Astrocyte (in vitro differentiated cells and primary cell): ENCODE results near the gene KLHL17. TPM values are rescaled to one million over a fixed set of nuclear protein-coding genes. Genes with fewer than 3 reads are reported as not detected.

ENCODE experiments used
- DNase-seq: peaks from one replicate; pipeline ENCODE4 v3.0.0-alpha.2; 2010; ENCODE audit warnings: low read depth
- FAIRE-seq: peaks from 2 replicates; lab custom pipeline; 2011; peaks lifted over from hg19 to GRCh38; lab: Jason Lieb, UNC
- H2AFZ ChIP-seq: 2 replicates; pipeline ENCODE4 v1.6.0; 2012; ENCODE audit warnings: low read depth, low read length, inconsistent platforms
- H3K27ac ChIP-seq: 2 replicates; pipeline ENCODE4 v1.5.1; 2011; ENCODE audit warnings: low read depth, low read length, inconsistent platforms
- H3K27me3 ChIP-seq: 2 replicates; pipeline ENCODE4 v1.6.0; 2011; ENCODE audit warnings: low read length, inconsistent platforms; ENCODE audit not compliant: insufficient read depth
- H3K36me3 ChIP-seq: 2 replicates; pipeline ENCODE4 v1.5.1; 2011; ENCODE audit warnings: low read length, inconsistent platforms; ENCODE audit not compliant: insufficient read depth
- H3K4me1 ChIP-seq: 2 replicates; pipeline ENCODE4 v1.5.1; 2011; ENCODE audit warnings: low read length, inconsistent platforms; ENCODE audit not compliant: insufficient read depth
- H3K4me2 ChIP-seq: 2 replicates; pipeline ENCODE4 v1.6.0; 2012; ENCODE audit warnings: low read length, inconsistent platforms
- H3K4me3 ChIP-seq: 2 replicates; pipeline ENCODE4 v1.5.1; 2011; ENCODE audit warnings: low read depth, mild to moderate bottlenecking, low read length, inconsistent platforms; ENCODE audit not compliant: insufficient read depth
- H3K79me2 ChIP-seq: 2 replicates; pipeline ENCODE4 v1.6.0; 2012; ENCODE audit warnings: mild to moderate bottlenecking, low read length, inconsistent platforms; ENCODE audit not compliant: insufficient read depth
- H3K9ac ChIP-seq: 2 replicates; pipeline ENCODE4 v1.6.0; 2012; ENCODE audit warnings: mild to moderate bottlenecking, low read length, inconsistent platforms
- H3K9me3 ChIP-seq: 2 replicates; pipeline ENCODE4 v1.5.1; 2012; ENCODE audit warnings: low read depth, mild to moderate bottlenecking, low read length, inconsistent platforms; ENCODE audit not compliant: insufficient read depth
- H4K20me1 ChIP-seq: 2 replicates; pipeline ENCODE4 v1.6.0; 2012; ENCODE audit warnings: low read length, inconsistent platforms; ENCODE audit not compliant: insufficient read depth
- H3K27ac Mint-ChIP-seq: one replicate; pipeline ENCODE4 v1.8.0; 2021; ENCODE audit warnings: mild to moderate bottlenecking, mixed read lengths; ENCODE audit not compliant: unreplicated experiment
- H3K27me3 Mint-ChIP-seq: one replicate; pipeline ENCODE4 v1.8.0; 2021; ENCODE audit warnings: low read depth, mixed read lengths; ENCODE audit not compliant: unreplicated experiment
- H3K36me3 Mint-ChIP-seq: one replicate; pipeline ENCODE4 v1.8.0; 2021; ENCODE audit warnings: low read depth, mixed read lengths; ENCODE audit not compliant: unreplicated experiment
- H3K4me1 Mint-ChIP-seq: one replicate; pipeline ENCODE4 v1.8.0; 2021; ENCODE audit warnings: low read depth, mixed read lengths; ENCODE audit not compliant: unreplicated experiment
- H3K4me3 Mint-ChIP-seq: one replicate; pipeline ENCODE4 v1.8.0; 2021; ENCODE audit warnings: mild to moderate bottlenecking, moderate library complexity, mixed read lengths; ENCODE audit not compliant: unreplicated experiment
- H3K9me3 Mint-ChIP-seq: one replicate; pipeline ENCODE4 v1.8.0; 2021; ENCODE audit warnings: mild to moderate bottlenecking, mixed read lengths; ENCODE audit not compliant: unreplicated experiment
- CTCF ChIP-seq: IDR thresholded peaks from 2 replicates; pipeline ENCODE4 v1.5.1; 2011; ENCODE audit warnings: low read depth, mild to moderate bottlenecking, inconsistent platforms, low read length, moderate library complexity; ENCODE audit not compliant: insufficient read depth
- EZH2 ChIP-seq: IDR thresholded peaks from 2 replicates; pipeline ENCODE4 v1.6.1; 2012; ENCODE audit warnings: mild to moderate bottlenecking, low read length, inconsistent platforms; ENCODE audit not compliant: insufficient read depth
- total RNA-seq: library from RNA; stranded (reverse); gene quantifications from 2 replicates; pipeline ENCODE4 v1.2.1, GENCODE V29; 2021

The KLHL17 gene
- total RNA-seq, 1 donor from 2014 or later = 25.9 TPM

- H3K4me1 Mint-ChIP-seq = peaks cover 7% of the 10 kb centered on the region
- peaks cover 51% of the 10 kb centered on the region for H3K27me3 Mint-ChIP-seq
- H3K4me3 Mint-ChIP-seq = no peak overlapping the region
- Histone ChIP-seq H3K79me2 (no peaks in the 10 kb centered on the region), H4K20me1 (peaks cover 41% of the 10 kb centered on the region), H3K4me3 (no peak overlapping the region), H3K27ac (no peak overlapping the region), H3K36me3 (no peaks in the 10 kb centered on the region), H3K27me3 (peaks cover 15% of the 10 kb centered on the region), H3K4me2 (no peak overlapping the region), H3K9ac (no peak overlapping the region), H3K9me3 (no peaks in the 10 kb centered on the region), H3K4me1 (peaks cover 8% of the 10 kb centered on the region), H2AFZ (no peak overlapping the region)
- H3K27ac Mint-ChIP-seq = no peak overlapping the region
- H3K9me3 Mint-ChIP-seq = peaks cover 2% of the 10 kb centered on the region
- no peak for DNase-seq
- no peak for FAIRE-seq
- H3K36me3 Mint-ChIP-seq = peaks cover 2% of the 10 kb centered on the region
- TF ChIP-seq EZH2 (no peak), CTCF (no peak)
Measured at GRCh38 chr1:929712-930632, 30.4 kb upstream of the KLHL17 start.

DNA sequence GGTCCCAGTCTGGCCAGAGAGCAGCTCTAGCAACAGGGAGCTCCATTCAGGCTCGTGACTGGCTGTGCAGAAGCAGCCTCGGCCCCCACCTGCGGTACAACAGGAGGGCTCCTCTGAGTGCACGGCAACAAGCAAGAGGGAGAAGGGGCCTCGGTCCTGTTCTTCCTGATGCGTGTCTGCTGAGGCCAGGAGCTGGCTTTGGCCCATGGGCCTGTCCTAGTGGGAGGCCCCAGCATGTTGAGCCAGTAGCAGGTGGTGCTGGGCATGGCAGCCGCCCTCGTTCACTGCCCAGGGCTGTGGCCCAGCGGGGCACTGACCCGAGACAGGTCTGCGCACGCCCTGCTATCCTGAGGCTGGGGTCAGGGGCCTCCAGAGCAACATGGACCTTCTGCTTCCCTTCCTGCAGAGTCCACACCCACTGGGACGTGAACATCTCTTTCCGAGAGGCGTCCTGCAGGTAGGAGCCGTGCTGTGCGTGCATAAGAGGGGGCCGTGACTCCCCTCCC is 29.7 kb upstream of the KLHL17 start:
- Histone ChIP-seq H3K4me2 (no peak overlapping the region), H3K4me1 (peaks cover 7% of the 10 kb centered on the region), H3K36me3 (no peaks in the 10 kb centered on the region), H4K20me1 (peaks cover 45% of the 10 kb centered on the region), H3K27me3 (peaks cover 22% of the 10 kb centered on the region), H3K9me3 (no peaks in the 10 kb centered on the region), H2AFZ (no peak overlapping the region), H3K9ac (no peak overlapping the region), H3K27ac (no peak overlapping the region), H3K79me2 (no peaks in the 10 kb centered on the region), H3K4me3 (no peak overlapping the region)
- Mint-ChIP-seq H3K36me3 (peaks cover 2% of the 10 kb centered on the region), H3K4me3 (no peak overlapping the region), H3K9me3 (peaks cover 2% of the 10 kb centered on the region), H3K27ac (no peak overlapping the region), H3K27me3 (peaks cover 58% of the 10 kb centered on the region), H3K4me1 (peaks cover 7% of the 10 kb centered on the region)
- DNase-seq (no peak), FAIRE-seq (no peak)
- TF ChIP-seq EZH2 = no peak
- TF ChIP-seq CTCF = no peak
